GM18907 (cell line): ENCODE results near the gene C3.
A peak's percentile ranks its signal among the peaks of the same experiment; 100 is the strongest.
"Not testable (repeated sequence)": the region's sequence is repeated elsewhere in the genome, so short reads cannot be mapped to it uniquely, and the experiment has no call there.

Source experiments
- ATAC-seq: cut with Tn5 transposase; IDR thresholded peaks from one replicate; pipeline ENCODE4 v1.9.1; 2021; ENCODE audit warnings: mild to moderate bottlenecking, moderate library complexity; ENCODE audit not compliant: unreplicated experiment

C3 gene

DNA sequence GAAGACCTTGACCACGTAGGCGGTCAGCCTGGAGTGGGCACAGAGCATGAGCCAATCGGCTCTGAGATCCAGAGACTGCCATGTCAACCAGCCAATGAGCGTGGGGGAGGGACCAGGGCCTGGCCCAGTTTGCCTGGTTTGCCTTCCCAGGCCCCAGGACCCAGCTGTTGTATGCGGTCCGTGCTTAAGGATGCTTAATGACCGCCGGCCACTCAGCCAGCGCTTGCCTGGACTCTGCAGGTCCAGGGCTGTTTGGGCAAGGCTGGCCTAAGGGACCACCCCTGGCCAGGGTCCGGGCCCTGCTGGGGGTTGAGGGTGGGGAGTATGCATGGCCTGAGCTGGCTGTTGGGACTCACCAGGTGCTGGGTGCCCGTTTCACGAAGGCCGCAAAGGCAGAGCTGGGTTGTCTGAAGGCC lies 27.4 kb downstream of the C3 start:
- ATAC-seq: no peak

DNA sequence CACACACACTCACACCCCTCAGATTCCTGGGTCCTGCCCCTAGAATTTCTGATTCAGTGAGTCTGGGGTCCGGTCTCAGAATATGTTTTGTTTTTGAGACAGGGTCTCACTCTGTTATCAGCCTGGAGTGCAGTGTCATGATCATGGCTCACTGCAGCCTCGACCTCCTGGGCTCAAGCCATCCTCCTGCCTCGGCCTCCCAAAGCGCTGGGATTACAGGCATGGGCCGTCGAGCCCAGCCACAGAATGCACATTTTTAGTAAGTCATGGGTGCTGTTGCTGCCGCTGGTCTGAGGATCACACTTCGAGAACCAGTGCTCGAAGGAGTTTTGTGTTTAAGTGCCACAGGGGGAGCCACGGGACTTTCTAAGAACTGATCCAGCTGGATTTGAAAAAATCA lies 28.4 kb downstream of the C3 start:
- no peak for ATAC-seq

DNA sequence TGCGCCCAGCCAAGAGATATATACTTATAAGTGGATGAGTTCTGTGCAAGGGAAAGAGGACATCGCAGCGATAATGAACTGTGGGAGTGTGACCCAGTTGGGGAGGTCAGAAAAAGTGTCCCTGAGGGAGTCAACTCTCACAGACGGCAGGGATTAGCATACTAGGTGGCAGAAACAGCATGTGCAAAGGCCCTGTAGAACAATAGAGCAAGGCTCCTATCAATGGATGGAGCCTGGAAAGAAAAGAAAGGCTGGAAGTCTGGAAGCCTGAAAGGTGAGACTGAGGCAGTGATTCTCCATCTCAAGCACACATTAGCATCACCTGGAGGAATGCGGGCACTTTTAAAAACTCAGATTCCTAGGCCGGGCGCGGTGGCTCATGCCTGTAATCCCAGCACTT lies 29.1 kb downstream of the C3 start:
- no peak for ATAC-seq

DNA sequence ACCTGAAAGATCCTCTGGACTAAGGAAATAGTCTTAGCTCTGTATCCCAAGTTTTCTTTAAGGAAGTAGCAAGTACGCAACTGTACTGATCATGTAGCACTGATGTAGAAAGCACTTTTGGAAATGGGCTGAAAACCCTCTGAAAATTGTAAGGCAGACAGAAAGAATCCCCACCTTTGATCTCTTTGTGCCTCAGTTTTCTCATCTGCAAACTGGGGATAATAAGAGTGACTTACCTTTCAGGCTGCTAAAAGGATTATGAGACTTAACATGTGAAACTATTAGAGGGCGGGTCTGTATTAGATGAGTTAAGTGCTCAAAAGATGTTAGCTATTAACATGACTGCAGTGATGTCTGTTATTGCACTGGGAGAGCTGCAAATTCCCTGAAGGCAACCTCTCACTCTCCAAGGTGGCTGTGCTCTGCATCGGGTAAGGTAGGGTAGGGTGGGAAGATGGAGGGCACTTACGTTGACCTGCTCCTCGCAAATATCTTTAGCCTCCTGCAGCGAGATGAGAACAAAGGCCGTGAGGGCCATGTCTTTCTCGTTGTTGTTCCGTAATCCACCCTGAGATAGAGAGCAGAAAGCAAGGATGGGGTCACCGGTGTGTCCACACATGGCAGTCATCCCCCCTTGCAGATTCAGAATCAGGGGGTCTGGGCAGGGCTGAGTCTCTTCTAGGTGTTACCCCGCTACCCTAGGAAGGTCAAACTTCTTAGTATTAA lies 30.1 kb downstream of the C3 start:
- no peak for ATAC-seq

DNA sequence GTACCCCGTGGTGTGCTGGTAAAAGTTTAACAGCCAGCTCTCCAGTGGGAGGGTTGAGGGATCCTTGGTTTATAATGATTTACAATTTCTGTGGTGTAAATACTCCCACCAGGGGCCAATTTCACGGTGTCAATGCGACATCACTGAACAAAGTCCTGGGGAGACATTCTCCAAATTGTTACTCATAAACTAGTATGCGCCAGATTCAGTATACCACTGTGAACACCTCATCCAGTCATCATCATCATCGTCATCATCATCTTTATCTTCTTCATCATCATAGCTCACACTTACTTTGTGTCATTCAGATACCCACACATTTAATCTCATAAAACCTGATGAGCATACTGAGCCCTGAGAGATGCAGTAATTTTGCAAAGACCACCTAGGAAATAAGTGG lies 33.3 kb downstream of the C3 start:
- no peak for ATAC-seq

DNA sequence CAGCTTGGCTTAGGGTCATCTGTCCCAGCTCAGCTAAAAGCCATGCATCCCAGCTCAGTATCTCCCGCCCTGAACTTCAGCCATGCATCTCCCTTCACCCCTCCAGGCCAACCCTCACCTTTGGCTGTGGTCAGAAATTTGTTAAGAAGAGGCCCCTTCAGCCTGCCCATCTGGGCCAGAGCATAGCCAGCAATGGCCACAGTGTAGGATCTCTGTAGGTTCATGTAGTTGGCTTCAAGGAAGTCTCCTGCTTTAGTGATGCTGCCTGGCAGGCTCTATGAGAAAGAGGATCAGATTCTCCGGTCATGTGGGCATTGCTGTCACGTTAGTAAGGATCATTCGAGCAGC lies 33.8 kb downstream of the C3 start:
- no peak for ATAC-seq

DNA sequence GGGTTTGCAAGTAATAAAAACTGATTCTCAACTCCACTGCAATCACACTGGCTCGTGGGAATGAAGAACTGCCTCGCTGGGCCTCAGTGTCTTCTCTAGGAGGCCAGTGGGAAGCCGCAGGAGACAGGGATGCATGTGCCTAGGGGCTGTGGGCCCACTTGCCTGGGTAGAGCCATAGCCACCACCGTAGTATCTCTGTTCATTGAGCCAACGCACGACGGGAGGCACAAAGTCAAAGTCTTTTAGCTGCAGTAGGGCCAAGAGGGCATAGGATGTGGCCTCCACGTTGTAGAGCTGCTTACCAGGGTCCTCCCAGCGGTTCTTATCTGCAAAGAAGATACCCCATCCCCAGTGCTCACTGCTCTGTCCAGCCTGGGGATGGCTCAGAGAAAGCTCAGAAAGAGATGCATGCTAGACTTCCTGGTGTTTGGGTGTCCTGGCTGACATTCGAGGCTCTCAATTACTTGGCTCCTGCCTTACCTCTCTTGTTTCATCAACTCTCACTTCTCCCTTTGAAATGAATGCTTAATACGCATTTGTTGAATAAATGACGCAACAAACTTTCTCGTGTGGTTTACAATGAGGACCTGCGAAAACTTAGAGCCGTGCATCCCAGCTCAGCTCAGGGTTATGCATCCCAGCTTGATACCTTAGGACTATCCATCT lies 34.4 kb downstream of the C3 start:
- ATAC-seq: no peak

DNA sequence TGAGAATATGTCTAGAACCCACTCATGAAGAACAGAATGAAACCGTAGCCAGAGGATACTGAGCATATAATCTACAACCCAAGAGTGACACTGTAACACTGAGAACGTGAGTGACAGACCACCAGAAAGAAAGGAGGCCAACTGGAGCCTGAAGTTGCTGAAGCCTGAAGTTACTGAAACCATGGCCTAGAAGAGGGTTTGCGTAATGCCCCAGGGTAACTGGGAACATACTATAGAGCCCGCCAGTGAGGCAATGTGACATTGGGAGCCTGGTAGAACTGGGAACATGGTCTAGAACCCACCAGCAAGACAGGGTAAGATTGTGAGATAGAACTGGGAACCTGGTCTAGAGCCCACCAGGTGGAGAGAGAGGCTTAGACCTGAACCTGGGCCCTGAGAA lies 35.0 kb downstream of the C3 start:
- ATAC-seq: no peak

DNA sequence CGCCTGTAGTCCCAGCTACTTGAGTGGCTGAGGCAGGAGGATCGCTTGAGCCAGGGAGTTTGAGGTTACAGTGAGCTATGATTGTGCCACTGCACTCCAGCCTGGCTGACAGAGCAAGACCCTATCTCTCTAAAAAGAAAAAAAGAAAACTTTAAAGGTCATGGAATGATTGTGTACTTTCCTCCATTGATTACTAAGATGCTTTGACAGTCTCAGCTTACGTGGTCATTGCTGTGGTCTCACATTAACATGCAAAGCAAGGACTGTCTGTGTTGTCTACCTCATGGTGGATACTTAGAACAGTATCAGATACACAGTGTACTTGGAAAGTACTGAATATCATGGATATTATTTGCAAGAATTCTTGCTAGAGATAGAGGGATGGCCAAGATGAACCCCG lies 36.5 kb downstream of the C3 start:
- ATAC-seq: no peak

DNA sequence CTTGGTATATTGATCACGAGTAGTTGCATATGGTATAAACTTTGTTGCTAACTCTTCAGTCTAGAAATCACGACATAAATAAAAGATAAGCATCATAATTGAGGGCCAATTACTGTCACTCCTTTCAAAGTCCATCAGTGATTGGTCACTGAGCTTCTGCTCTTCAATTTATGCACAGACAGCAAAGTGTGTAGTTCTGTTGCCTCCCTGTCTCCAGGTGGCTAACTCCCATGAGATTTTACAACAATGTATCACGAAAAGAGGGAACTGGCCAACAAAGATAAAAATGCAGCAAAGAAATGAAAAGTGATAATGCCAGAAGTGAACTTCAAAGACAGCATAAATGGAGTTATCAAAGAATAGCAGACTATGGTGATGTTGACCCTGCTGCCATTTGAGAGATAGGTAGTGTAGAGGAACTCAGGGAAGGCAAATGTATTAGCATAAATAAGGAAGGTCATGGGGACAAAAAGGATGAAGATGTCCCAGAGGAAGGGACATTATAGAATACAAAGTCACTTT lies 37.8 kb downstream of the C3 start:
- ATAC-seq: no peak

DNA sequence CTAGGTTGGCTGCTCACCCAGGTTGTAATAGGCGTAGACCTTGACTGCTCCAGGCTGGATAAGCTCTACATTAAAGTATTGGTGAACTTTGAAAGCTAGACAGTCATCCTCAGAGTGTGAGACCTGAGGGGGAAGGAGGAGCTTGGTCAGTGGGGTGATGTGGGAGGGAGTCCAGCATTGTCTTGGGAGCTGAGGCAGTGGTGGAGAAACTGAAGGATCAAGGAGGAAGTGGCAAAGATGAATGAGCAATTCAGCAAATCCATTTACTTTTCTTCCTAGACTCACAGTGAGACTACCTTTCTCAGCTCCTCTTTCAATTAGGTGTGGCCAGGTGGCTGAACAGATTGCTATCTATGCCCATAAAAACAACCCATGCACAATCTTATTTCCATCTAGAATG lies 40.3 kb downstream of the C3 start:
- no peak for ATAC-seq

DNA sequence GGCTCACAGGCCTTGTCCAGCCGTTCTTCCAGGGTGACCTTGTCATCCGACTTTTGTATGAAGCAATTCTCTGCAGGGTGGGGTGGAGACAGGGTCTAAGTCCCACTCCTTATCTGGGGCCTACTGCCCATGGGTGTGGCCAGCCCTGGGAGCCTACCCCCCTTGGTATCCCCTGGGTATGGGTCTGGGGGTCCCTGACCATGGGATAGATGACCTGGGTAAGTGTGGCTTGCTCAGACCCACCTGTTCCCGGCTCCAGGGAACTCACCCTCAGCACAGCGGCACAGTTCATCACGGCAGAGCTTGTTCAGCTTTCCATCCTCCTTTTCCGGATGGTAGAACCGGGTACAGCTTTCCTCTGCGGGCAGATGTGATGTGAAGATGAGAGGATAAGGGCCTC lies 41.3 kb downstream of the C3 start:
- ATAC-seq: no peak

DNA sequence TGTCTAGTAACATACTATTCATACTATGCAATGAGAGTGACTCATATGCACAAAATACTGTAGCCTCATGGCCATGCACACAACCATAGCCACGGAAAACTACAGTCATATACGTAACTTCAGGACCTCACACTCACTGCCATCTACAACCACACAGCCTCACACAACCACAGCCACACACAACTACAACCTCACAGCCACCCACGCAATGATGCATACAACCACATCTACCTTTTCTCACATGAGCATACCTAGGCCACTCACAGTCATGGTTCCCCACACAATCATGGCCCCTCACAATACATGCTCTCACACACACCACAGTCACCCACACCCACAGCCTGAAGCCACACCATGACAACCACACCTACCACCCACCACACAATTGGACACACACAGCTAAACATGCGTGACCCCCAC lies 41.8 kb downstream of the C3 start:
- no peak for ATAC-seq

DNA sequence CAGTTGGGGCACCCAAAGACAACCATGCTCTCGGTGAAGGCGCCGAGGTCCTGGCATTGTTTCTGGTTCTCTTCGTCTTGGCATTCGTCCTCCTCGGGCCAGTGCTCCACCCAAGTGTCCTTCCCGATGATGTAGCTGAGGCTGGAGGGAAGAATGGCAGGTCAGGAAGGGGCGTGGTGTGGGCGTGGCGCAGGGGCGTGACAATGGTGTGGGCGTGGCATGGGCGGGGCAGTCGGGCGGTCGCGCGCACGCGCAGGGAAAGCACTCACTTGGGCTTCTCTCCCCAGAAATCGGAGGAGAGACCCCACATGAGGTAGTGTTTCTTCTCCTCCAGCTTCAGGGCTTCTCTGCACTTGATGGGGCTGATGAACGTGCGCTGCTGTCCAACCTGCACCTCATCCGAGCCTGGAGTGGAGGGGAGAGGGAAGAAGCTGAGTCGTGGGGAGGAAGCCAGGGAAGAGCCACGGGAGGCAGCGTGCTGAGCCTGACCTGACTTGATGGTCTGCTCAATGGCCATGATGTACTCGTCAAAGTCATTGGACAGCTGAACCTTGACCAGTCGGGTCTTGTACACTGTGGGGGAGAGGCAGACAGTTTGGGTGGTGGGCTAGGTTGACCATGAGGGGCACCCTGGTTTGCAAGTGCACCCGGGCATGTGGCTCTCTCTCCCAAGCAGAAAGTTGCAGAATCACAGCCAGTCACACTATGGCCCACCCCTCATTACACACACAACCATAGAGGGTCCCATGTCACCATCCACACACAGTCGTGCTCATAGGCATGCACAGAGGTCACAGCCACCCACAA lies 42.4 kb downstream of the C3 start:
- ATAC-seq: no peak

DNA sequence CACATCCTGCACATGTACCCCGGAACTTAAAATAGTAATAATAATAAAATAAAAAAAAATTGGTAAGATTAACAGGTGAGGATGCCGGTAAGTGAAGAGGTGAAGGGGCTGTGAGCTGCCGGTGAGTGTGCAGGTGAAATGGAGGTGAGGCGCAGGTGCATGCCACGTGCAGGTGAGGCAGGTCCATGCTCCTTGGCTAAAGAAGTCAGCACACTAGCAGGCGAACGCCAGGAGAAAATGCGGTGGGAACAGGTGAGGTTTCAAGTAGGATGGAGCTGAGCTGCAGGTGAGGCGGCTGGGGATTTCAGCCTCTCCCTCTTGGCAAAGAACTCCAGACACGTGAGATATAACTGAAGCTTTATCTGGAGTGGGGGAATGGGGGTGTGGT lies 43.0 kb downstream of the C3 start:
- no peak for ATAC-seq

DNA sequence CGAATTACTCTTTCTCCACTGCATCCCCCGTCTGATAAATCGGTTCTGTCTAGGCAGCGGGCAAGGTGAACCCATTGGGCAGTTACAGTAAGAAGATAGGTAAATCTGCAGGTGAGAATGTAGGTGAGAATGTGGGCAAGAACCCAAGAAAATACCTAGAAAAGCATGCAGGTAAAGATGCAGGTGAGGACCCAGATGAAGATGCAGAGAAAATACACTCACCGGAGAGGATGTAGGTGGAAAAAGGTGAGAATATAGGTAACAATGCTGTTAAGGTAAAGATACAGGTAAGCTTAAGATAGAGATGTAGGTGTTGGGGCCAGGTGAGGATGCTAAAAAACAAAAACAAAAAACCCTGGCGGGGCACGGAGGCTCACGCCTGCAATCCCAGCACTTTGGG lies 44.2 kb downstream of the C3 start:
- no peak for ATAC-seq

DNA sequence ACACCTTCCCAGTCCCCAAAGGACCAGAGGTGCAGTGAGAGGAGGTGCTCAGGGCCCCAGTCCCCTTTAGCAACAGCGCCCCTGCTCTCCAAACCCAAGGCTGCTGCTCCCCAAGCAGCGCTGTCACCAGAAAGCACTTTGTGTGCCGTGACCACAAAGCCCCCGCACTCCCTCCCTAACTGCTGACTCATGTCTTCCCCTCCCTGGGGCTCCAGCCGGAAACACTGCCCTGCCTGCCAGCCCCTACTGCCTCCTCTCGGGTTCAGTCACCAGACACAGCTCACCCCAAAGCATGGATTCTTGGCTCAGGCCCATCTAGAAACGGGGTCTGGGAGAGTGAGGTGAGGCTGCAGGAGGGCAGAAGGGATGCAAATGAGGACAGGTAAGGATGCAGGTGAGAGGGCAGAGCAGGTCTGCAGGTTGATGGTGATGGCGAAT lies 45.6 kb downstream of the C3 start:
- ATAC-seq: peak; percentile 57

DNA sequence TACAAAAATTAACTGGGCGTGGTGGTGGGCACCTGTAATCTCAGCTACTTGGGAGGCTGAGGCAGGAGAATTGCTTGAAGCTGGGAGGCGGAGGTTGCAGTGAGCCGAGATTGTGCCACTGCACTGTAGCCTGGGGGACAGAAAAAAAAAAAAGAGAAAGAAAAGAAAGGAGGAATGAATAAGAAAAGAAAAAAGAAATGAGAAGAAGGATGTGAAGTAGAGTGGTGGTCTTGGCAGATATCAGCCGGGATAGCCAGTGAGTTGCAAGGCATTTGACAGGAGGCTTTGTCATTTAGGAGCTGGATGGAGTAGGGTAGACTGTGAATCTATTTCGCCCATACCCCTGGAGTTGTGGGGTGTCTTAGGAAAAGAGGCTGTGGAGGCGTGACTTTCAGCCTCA lies 46.0 kb downstream of the C3 start:
- not testable (repeated sequence) for ATAC-seq

DNA sequence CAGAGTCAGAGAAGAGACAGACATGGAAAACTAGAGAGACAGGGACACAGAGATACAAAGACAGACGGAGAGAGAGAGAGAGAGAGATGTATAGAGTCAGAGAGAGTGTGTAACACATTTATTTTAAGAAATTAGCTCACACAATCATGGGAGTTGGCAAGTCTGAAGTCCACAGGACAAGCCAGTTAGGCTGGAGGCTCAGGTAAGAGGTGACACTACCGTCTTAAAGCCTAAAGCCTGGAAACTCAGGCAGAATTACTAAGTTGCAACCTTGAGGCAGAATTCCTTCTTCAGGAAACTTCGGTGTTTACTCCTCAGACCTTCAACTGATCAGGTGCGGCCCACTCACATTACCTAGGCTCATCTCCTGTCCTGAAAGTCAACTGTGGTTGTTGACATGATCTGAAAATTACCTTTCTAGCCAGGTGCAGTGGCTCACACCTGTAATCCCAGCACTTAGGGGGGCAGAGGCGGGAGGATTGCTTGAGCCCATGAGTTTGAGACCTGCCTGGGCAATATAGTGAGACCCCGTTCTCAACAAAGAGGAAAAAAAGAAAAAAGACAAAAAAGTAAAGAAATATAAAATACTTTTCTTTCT lies 47.7 kb downstream of the C3 start:
- ATAC-seq: no peak

DNA sequence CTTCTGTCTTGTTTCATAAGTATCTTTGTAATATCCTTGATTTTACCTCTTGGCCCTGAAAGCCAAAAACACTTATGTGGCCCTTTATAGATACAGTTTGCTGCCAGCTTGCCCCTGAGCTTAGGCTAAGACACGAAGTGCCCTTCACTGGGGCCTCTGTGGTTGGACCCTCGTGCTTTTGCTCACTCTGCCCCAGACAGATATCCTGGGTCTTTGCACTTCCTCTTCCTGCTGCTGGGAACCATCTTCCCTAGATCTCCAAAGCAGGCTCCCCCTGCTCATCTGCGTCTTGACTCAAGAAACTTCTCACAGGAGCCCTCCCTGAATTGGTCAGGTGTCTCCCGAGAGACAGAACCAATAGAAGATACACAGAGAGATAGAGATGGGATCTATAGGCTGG lies 48.5 kb downstream of the C3 start:
- ATAC-seq: no peak

DNA sequence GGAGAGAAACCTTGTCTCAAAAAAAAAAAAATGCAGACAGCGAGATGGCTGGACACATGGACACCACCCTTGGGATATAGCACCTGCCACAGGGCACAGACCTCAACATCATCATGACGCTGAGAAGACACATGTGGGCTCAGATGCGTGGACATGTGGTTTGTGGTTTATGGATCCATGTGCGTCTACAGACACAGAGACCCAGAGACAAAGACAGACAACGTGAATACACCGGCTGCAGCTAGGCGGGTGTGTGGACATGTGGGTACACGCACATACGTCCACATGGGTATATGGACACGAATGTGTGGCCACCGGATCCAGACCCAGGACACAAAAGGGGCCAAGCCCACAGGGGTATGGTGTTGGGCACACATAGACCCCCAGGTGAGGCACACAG lies 51.8 kb downstream of the C3 start:
- ATAC-seq: no peak
